SK-N-SH (cell line): Measurements from ENCODE around the gene DCAF8. TPM values are rescaled to one million over a fixed set of nuclear protein-coding genes. Genes with fewer than 3 reads are reported as not detected.

Experiments
- CTCF ChIA-PET: fragments of 300-600, 350-600 bp; formaldehyde crosslinking; extraction: SDS; loops from one replicate; lab custom pipeline; 2021; lab: Yijun Ruan, JAX
- POLR2A ChIA-PET: fragments of 350-600 bp; sonication (Branson Sonifier 250); formaldehyde crosslinking; extraction: SDS; loops from one replicate; lab custom pipeline; 2020; ENCODE audit warnings: antibody characterized with exemption, inconsistent platforms; lab: Yijun Ruan, JAX
- DNase-seq: peaks from one replicate; pipeline ENCODE4 v3.0.0; 2012
- H2AFZ ChIP-seq: fragments of 200-600 bp; sonication (generic); 2 replicates; pipeline ENCODE4 v1.8.1; 2016; ENCODE audit warnings: antibody characterized with exemption, mild to moderate bottlenecking, low read depth
- H3F3A ChIP-seq: fragments of 200-600 bp; sonication (generic); replicated peaks from 2 replicates; pipeline ENCODE3; 2016; ENCODE audit warnings: antibody characterized with exemption, mild to moderate bottlenecking; ENCODE audit not compliant: insufficient read depth
- H3K27ac ChIP-seq, 2 experiments: fragments of 200-500 bp in 1 of 2; fragments of 200-600 bp in 1 of 2; sonication (Bioruptor generic) in 1 of 2; sonication (generic), shearing (Covaris generic) in 1 of 2; 2 replicates each; pipeline versions ENCODE4 v1.5.1 to v1.6.1; 2014 to 2016; ENCODE audit warnings: low read depth in 2 of 2, inconsistent platforms in 1 of 2, low read length in 1 of 2, mild to moderate bottlenecking in 1 of 2, mixed read lengths in 1 of 2
- H3K27me3 ChIP-seq: fragments of 200-600 bp; sonication (generic), shearing (Covaris generic); 2 replicates; pipeline ENCODE4 v1.6.1; 2016; ENCODE audit warnings: mixed run types; ENCODE audit not compliant: insufficient read depth
- H3K36me3 ChIP-seq, 2 experiments: fragments of 200-500 bp in 1 of 2; fragments of 200-600 bp in 1 of 2; sonication (Bioruptor generic) in 1 of 2; sonication (generic) in 1 of 2; replicated peaks in 1 of 2; 2 replicates each; pipeline versions ENCODE3 to v1.5.1; 2014 to 2016; ENCODE audit warnings: low read length in 1 of 2, mild to moderate bottlenecking in 1 of 2; ENCODE audit not compliant: insufficient read depth in 2 of 2, control insufficient read depth in 1 of 2
- H3K4me1 ChIP-seq, 2 experiments: fragments of 200-500 bp in 1 of 2; fragments of 200-600 bp in 1 of 2; sonication (Bioruptor generic) in 1 of 2; sonication (generic), shearing (Covaris generic) in 1 of 2; 2 replicates each; pipeline versions ENCODE4 v1.5.1 to v1.6.1; 2014 to 2016; ENCODE audit warnings: low read depth in 1 of 2, low read length in 1 of 2, mixed run types in 1 of 2; ENCODE audit not compliant: insufficient read depth in 2 of 2, control insufficient read depth in 1 of 2
- H3K4me2 ChIP-seq: fragments of 200-600 bp; sonication (generic), shearing (Covaris generic); 2 replicates; pipeline ENCODE4 v1.6.1; 2017; ENCODE audit warnings: mixed run types
- H3K4me3 ChIP-seq, 2 experiments: fragments of 200-500 bp in 1 of 2; fragments of 200-600 bp in 1 of 2; sonication (Bioruptor generic) in 1 of 2; sonication (generic), shearing (Covaris generic) in 1 of 2; 2 replicates each; pipeline versions ENCODE4 v1.5.1 to v1.8.1; 2014 to 2016; ENCODE audit warnings: low read depth in 2 of 2, inconsistent platforms in 1 of 2, low read length in 1 of 2, mild to moderate bottlenecking in 1 of 2, mixed read lengths in 1 of 2, moderate library complexity in 1 of 2
- H3K79me2 ChIP-seq: fragments of 200-600 bp; sonication (generic); 2 replicates; pipeline ENCODE4 v1.8.1; 2017; ENCODE audit warnings: mild to moderate bottlenecking; ENCODE audit not compliant: insufficient read depth
- H3K9ac ChIP-seq: fragments of 200-600 bp; sonication (generic); 2 replicates; pipeline ENCODE4 v1.6.1; 2017; ENCODE audit warnings: mixed run types
- H3K9me2 ChIP-seq: fragments of 200-600 bp; sonication (generic); 2 replicates; pipeline ENCODE4 v1.6.1; 2017; ENCODE audit warnings: mixed run types
- H3K9me3 ChIP-seq: fragments of 200-600 bp; sonication (generic); 2 replicates; pipeline ENCODE4 v1.6.1; 2017; ENCODE audit warnings: mixed run types, mild to moderate bottlenecking, moderate library complexity
- H4K20me1 ChIP-seq: fragments of 200-600 bp; sonication (generic); 2 replicates; pipeline ENCODE4 v1.6.1; 2017; ENCODE audit warnings: mild to moderate bottlenecking, mixed run types; ENCODE audit not compliant: insufficient read depth
- EZH2phosphoT487 ChIP-seq: fragments of 200-600 bp; sonication (generic); IDR thresholded peaks from 2 replicates; pipeline ENCODE4 v1.6.1; 2017; ENCODE audit warnings: low read depth, mixed run types, mild to moderate bottlenecking, antibody characterized with exemption, moderate library complexity, borderline replicate concordance
- FOSL2 ChIP-seq: IDR thresholded peaks from 2 replicates; pipeline ENCODE4 v1.4.0; 2012; ENCODE audit warnings: low read depth, mild to moderate bottlenecking, moderate library complexity, borderline replicate concordance
- FOXJ3 ChIP-seq: sonication (generic); formaldehyde crosslinking; IDR thresholded peaks from 2 replicates; pipeline ENCODE4 v1.5.1; 2020; ENCODE audit warnings: mild to moderate bottlenecking, missing genetic modification reagents
- GABPA ChIP-seq: IDR thresholded peaks from 2 replicates; pipeline ENCODE4 v1.4.0; 2012; ENCODE audit warnings: low read depth, mild to moderate bottlenecking
- GATA2 ChIP-seq: sonication (generic); formaldehyde crosslinking; IDR thresholded peaks from 2 replicates; pipeline ENCODE4 v1.5.0; 2020; ENCODE audit warnings: mild to moderate bottlenecking, missing genetic modification reagents
- MEF2A ChIP-seq: IDR thresholded peaks from 2 replicates; pipeline ENCODE4 v1.4.0; 2012; ENCODE audit warnings: low read depth, borderline replicate concordance
- NFIC ChIP-seq: IDR thresholded peaks from 2 replicates; pipeline ENCODE4 v1.4.0; 2012; ENCODE audit warnings: borderline replicate concordance
- RXRA ChIP-seq: IDR thresholded peaks from 2 replicates; pipeline ENCODE4 v1.4.0; 2012; ENCODE audit warnings: low read depth, mild to moderate bottlenecking, borderline replicate concordance
- SIN3A ChIP-seq: IDR thresholded peaks from 2 replicates; pipeline ENCODE4 v1.6.1; 2012; ENCODE audit warnings: low read depth, mild to moderate bottlenecking, low read length, moderate library complexity, borderline replicate concordance
- TCF12 ChIP-seq: IDR thresholded peaks from 2 replicates; pipeline ENCODE4 v1.4.0; 2012
- YY1 ChIP-seq: IDR thresholded peaks from 2 replicates; pipeline ENCODE4 v1.4.0; 2012; ENCODE audit warnings: low read depth, mild to moderate bottlenecking
- WGBS: methylation state at CpG from one replicate; pipeline ENCODE4 v1.1.6; 2017; ENCODE audit warnings: low lambda C conversion rate; 5-methylcytosine and 5-hydroxymethylcytosine counted together
- polyA plus RNA-seq, 3 experiments: library from polyadenylated mRNA; depleted of rRNA; stranded (reverse); fragments of >200 nt; gene quantifications; 2 replicates each; pipeline ENCODE4 v1.2.3, GENCODE V29; 2012
- TF ChIP-seq, protein P1 (sequence below): IDR thresholded peaks from 2 replicates; pipeline ENCODE4 v1.4.0; 2012; ENCODE audit warnings: low read depth, borderline replicate concordance
- TF ChIP-seq, protein P2 (sequence below): fragments of 150-350 bp; IDR thresholded peaks from 2 replicates; pipeline ENCODE4 v1.6.1; 2017; ENCODE audit warnings: antibody characterized with exemption, low read length, low read depth, borderline replicate concordance
- TF ChIP-seq, protein P3 (sequence below): IDR thresholded peaks from 2 replicates; pipeline ENCODE4 v1.4.0; 2012; ENCODE audit warnings: low read depth
- TF ChIP-seq, protein P4 (sequence below): IDR thresholded peaks from 2 replicates; pipeline ENCODE4 v1.4.0; 2012; ENCODE audit warnings: low read depth, borderline replicate concordance
- TF ChIP-seq, protein P5 (sequence below): fragments of 200-600 bp; sonication (generic); IDR thresholded peaks from 2 replicates; pipeline ENCODE4 v1.6.1; 2017; ENCODE audit warnings: antibody characterized with exemption, mild to moderate bottlenecking, moderate library complexity

The DCAF8 gene
- polyA plus RNA-seq, 1 of the 3 experiments (the other 2 are of a cell fraction): 108 TPM

DNA sequence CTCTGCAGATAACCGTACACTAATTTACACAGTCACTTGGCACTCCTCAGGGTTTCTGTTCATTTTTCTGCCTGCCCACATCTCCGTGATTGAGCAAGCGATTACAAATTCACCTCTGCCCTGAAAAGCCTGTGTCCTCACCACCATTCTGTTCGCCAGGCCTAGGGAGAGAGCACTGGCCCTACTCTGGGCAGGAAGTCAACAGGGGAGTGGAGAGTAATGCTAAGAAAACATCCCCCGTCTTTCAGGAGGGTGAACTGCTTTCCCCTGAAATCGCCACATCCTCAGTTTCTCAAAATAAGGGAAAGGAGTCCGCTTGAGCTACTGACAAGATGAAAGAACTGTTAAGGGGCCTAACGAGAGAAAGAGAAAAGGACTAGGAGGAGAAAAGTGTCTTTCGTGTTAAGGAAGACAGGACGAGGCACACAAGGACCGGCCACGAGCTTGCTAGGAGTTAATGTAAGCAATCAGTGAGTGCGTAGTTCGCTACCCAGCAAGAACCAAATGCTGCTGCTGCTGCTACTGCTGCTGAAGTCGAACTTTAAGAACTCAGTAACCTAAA, 22.0 kb upstream of the DCAF8 start:
- H3F3A ChIP-seq: peaks cover 33% of the 10 kb centered on the region
- TF ChIP-seq, protein P1, sequence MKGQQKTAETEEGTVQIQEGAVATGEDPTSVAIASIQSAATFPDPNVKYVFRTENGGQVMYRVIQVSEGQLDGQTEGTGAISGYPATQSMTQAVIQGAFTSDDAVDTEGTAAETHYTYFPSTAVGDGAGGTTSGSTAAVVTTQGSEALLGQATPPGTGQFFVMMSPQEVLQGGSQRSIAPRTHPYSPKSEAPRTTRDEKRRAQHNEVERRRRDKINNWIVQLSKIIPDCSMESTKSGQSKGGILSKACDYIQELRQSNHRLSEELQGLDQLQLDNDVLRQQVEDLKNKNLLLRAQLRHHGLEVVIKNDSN: no peak
- TF ChIP-seq FOXJ3: no peak
- no peak for TF ChIP-seq YY1
- TF ChIP-seq EZH2phosphoT487: no peak
- TF ChIP-seq, protein P2, sequence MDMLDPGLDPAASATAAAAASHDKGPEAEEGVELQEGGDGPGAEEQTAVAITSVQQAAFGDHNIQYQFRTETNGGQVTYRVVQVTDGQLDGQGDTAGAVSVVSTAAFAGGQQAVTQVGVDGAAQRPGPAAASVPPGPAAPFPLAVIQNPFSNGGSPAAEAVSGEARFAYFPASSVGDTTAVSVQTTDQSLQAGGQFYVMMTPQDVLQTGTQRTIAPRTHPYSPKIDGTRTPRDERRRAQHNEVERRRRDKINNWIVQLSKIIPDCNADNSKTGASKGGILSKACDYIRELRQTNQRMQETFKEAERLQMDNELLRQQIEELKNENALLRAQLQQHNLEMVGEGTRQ: no peak
- no peak for TF ChIP-seq TCF12
- TF ChIP-seq RXRA: no peak
- no peak for TF ChIP-seq SIN3A
- no peak for TF ChIP-seq NFIC
- TF ChIP-seq GATA2: no peak
- TF ChIP-seq, protein P3, sequence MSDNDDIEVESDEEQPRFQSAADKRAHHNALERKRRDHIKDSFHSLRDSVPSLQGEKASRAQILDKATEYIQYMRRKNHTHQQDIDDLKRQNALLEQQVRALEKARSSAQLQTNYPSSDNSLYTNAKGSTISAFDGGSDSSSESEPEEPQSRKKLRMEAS: no peak
- peaks cover 38 to 43% of the 10 kb centered on the region in 2 experiments for H3K36me3 ChIP-seq
- peak overlapping the region; percentile 74 to 77 for H3K4me3 ChIP-seq
- no peaks in the 10 kb centered on the region for H3K9me3 ChIP-seq
- peak overlapping the region; percentile 90 for H3K4me2 ChIP-seq
- H4K20me1 ChIP-seq: no peaks in the 10 kb centered on the region
- H3K79me2 ChIP-seq: peaks cover 22% of the 10 kb centered on the region
- no peaks in the 10 kb centered on the region for H3K9me2 ChIP-seq
- no peak for DNase-seq
- ChIA-PET POLR2A (interaction anchor here (1.5 kb wide), 2 partner anchors 18 to 22 kb away, joined by 5 to 6 read pairs; partner anchors contain the start of gene DCAF8), CTCF (interaction anchor here (0.7 to 3.5 kb wide), 10 partner anchors 10 to 183 kb away, joined by 3 to 20 read pairs (median 4); no protein-coding TSS in a partner anchor)
- peak overlapping the region; percentile 88 for H3K9ac ChIP-seq
- no peaks in the 10 kb centered on the region for H3K27me3 ChIP-seq
- H3K27ac ChIP-seq: peak overlapping the region; percentile 55 to 81
- peaks cover 6 to 15% of the 10 kb centered on the region in 2 experiments for H3K4me1 ChIP-seq
- 4% methylated on average over 15 of the region's 15 CpGs for WGBS
- H2AFZ ChIP-seq: peak overlapping the region; percentile 80

DNA sequence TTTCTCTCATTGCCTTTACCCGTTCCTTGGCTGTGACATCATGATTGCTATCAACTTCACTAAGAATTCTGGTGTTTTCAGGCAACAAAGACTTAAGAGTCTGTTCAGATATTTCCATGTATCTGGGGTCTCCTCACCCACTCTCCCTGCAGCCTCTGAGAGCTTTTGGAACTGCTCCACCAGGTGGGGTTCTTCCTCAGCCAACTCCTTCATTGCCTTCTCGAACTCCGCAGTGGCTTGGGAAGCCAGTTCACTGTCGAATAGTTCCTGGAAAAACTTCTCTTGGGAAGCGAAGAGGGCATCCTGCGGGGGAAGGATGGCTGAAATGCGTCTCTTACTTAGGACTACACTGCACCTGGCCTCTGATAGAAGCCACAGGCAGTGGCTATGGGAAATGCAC, 20.5 kb upstream of the DCAF8 start:
- no peak overlapping the region for H3K27ac ChIP-seq
- H3K4me3 ChIP-seq: no peak overlapping the region
- ChIA-PET POLR2A (no interaction called here), CTCF (interaction anchor here (1.4 kb wide), 1 partner anchor 197 kb away, joined by 5 read pairs; no protein-coding TSS in a partner anchor)
- no peak overlapping the region for H2AFZ ChIP-seq
- no peak overlapping the region for H3K9ac ChIP-seq
- H3K9me3 ChIP-seq: no peaks in the 10 kb centered on the region
- DNase-seq: no peak
- H3K9me2 ChIP-seq: no peaks in the 10 kb centered on the region
- H3K27me3 ChIP-seq: no peaks in the 10 kb centered on the region
- H3F3A ChIP-seq: peaks cover 24% of the 10 kb centered on the region
- peaks cover 36 to 45% of the 10 kb centered on the region in 2 experiments for H3K36me3 ChIP-seq
- no peaks in the 10 kb centered on the region for H4K20me1 ChIP-seq
- peak overlapping the region; percentile 90; the same call in 1 of the 2 replicates for H3K4me2 ChIP-seq
- TF ChIP-seq YY1 (no peak), GATA2 (no peak), SIN3A (no peak), GABPA (no peak), FOSL2 (no peak), MEF2A (no peak)
- TF ChIP-seq, protein P4, sequence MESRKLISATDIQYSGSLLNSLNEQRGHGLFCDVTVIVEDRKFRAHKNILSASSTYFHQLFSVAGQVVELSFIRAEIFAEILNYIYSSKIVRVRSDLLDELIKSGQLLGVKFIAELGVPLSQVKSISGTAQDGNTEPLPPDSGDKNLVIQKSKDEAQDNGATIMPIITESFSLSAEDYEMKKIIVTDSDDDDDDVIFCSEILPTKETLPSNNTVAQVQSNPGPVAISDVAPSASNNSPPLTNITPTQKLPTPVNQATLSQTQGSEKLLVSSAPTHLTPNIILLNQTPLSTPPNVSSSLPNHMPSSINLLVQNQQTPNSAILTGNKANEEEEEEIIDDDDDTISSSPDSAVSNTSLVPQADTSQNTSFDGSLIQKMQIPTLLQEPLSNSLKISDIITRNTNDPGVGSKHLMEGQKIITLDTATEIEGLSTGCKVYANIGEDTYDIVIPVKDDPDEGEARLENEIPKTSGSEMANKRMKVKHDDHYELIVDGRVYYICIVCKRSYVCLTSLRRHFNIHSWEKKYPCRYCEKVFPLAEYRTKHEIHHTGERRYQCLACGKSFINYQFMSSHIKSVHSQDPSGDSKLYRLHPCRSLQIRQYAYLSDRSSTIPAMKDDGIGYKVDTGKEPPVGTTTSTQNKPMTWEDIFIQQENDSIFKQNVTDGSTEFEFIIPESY: no peak
- TF ChIP-seq, protein P1: no peak
- TF ChIP-seq, protein P5, sequence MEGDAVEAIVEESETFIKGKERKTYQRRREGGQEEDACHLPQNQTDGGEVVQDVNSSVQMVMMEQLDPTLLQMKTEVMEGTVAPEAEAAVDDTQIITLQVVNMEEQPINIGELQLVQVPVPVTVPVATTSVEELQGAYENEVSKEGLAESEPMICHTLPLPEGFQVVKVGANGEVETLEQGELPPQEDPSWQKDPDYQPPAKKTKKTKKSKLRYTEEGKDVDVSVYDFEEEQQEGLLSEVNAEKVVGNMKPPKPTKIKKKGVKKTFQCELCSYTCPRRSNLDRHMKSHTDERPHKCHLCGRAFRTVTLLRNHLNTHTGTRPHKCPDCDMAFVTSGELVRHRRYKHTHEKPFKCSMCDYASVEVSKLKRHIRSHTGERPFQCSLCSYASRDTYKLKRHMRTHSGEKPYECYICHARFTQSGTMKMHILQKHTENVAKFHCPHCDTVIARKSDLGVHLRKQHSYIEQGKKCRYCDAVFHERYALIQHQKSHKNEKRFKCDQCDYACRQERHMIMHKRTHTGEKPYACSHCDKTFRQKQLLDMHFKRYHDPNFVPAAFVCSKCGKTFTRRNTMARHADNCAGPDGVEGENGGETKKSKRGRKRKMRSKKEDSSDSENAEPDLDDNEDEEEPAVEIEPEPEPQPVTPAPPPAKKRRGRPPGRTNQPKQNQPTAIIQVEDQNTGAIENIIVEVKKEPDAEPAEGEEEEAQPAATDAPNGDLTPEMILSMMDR: no peak
- peaks cover 6 to 15% of the 10 kb centered on the region in 2 experiments for H3K4me1 ChIP-seq
- peaks cover 22% of the 10 kb centered on the region for H3K79me2 ChIP-seq
- 96% methylated on average over 7 of the region's 7 CpGs for WGBS
